GM18508 (cell line): ENCODE results near the gene SULF2.

Source experiments
- ATAC-seq: cut with Tn5 transposase; IDR thresholded peaks from one replicate; pipeline ENCODE4 v1.9.1; 2021; ENCODE audit warnings: moderate number of reproducible peaks; ENCODE audit not compliant: insufficient read depth, unreplicated experiment

SULF2 gene

GRCh38 chr20:47765691-47766594 is 19.3 kb downstream of the SULF2 start:
- ATAC-seq = no peak

DNA sequence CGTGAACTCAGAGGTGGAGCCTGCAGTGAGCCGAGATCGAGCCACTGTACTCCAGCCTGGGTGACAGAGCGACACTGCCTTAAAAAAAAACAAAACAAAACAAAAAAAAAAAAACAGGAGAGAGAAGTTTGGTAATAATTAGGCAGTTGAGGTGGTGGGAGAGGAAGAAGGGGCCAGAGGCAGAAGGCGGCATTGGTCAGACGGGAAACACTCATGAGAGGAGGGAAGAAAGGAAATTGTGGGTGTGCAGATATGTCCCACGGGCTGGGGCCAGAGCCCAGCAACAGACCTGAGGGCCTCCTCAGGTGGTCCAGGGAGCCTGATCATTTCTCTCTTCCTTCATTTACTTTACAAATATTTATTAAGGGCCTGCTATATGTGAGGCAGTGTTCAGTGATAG is 20.0 kb downstream of the SULF2 start:
- no peak for ATAC-seq

DNA sequence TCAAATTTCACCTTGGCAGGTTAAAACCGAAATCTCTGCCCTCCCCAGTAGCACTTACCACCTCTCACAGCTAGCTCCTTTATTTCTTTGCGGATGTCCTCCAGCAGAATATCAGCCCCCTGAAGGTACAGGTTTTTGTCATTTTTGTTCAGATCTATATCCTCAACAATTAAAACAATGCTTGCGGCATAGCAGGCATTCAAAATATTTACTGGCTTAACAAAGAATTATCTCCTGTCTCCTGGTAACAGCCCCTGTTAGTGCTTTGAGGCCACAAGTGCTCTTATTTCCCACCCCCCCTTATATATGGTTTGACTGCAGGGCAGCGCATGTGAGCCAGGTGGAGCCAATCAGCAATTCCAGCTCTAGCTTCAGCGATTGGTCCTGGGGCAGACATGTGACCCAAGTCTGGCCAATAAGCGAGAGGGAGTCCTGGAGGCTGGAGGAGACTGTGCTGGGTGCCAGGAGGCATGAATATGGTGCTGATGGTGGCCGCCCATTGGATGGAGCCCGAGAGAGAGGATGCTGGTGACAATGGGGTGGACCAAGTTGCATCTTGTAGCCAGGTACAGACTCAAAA is 21.0 kb downstream of the SULF2 start:
- ATAC-seq = no peak

GRCh38 chr20:47762699-47763268 is 22.5 kb downstream of the SULF2 start:
- no peak for ATAC-seq

DNA sequence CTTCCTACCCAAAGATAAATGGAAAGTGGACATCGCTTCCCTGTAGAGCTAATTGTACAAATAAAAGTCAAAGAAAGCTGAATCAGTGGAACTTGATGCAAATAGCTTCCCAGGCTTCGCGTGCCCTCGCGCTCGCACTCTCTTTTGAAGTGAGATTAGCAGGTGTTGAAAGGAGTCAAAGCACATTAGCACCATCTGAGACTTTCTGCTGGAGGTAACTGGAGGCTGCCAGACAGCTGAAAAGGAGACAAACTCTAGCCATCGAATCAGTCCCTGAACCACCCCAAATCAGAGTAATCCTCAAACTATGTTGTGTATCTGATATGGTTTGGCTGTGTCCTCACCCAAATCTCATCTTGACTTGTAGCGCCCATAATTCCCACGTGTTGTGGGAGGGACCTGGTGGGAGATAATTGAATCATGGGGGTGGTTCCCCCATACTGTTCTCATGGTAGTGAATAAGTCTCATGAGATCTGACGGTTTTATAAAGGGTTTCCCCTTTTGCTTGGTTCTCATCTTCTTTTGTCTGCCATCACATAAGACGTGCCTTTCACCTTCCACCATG is 23.7 kb downstream of the SULF2 start:
- ATAC-seq = no peak

GRCh38 chr20:47760686-47761481 is 24.4 kb downstream of the SULF2 start:
- no peak for ATAC-seq

- ATAC-seq = no peak
These were observed 26.5 kb downstream of the SULF2 start for GRCh38 chr20:47758517-47759450.

GRCh38 chr20:47757145-47758035 is 27.9 kb downstream of the SULF2 start:
- no peak for ATAC-seq

DNA sequence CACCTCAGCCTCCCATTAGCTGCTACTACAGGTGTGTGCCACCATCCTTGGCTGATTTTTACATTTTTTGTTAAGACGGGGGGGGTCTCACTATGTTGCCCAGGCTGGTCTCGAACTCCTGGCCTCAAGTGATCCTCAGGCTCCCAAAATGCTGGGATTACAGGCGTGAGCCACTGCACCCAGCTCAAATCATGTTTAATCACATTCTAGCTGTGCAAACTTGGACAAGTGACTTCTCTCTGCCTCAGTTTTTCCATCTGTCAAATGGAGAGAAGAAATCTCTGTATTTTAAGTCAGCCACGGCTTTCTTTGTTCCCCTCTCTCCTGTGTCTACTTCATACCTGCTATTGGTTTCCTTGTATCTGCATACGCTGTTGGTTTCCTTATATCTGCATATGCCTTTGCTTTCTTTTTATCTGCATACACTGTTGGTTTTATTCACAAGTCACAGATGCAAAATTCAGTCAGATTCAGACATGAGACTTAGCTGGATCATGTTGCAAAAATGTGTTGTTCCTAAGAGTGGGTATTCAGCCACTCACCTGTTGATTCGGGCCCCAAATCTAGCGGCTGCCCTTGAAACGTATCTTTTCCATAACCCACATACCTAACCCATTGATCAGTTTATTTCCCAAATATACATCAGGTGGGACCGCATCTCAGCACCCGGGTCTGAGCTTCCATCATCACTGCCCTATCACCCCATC is 30.2 kb downstream of the SULF2 start:
- no peak for ATAC-seq

DNA sequence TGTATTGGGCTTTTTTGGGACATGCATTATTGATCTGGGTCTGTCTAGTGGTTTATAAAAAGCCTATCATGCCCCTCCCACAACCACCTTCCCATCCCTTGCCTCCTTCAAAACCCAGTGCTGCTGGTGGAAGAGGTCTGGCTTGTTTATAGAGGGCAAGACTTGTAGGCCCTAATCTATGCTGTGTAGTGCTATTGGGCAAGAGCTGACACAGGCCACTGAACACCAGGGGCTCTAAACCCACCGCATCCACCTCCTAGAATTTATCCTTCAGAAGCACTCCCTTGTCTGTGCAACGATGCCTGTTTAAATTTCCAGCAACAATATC is 30.9 kb downstream of the SULF2 start:
- no peak for ATAC-seq

GRCh38 chr20:47753576-47754387 is 31.5 kb downstream of the SULF2 start:
- ATAC-seq = no peak

DNA sequence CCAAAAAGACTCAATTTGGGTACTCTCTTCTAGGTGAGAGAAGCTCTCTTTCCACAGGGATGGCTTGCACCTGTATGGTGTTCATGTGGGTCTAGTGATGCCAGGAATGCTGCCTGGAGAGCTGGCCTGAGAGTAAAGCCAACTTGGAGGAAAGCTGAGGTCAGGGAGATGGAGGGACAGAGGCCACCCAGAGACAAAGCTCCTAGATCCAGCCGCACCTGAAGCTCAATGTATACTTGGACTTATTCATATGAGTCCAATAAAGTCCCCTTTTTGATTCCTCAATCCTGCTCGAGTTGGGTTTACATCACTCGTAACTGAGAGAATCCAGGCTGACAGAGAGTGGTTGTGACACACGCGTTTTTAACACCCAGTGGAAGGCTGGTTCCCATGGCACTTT is 33.8 kb downstream of the SULF2 start:
- ATAC-seq = no peak

DNA sequence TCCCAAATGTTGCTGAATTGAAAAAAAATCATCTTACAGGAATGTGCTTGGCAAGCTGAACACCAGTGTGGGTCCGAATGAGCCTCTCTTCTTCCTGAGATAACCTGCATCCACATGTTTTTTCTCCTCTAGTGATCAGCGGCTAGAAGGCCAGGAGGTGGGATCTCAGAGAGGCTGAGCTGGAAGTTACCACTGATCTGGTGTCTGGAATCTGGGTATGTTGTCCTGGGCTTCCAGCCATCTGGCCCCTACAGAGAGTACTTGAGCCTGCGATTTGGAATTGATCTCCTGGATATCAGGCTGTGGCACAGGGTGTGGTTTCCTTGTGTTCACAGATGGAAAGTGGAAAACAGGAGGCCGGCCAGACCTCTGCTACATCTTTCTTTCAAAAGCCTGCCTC is 35.9 kb downstream of the SULF2 start:
- ATAC-seq = no peak

DNA sequence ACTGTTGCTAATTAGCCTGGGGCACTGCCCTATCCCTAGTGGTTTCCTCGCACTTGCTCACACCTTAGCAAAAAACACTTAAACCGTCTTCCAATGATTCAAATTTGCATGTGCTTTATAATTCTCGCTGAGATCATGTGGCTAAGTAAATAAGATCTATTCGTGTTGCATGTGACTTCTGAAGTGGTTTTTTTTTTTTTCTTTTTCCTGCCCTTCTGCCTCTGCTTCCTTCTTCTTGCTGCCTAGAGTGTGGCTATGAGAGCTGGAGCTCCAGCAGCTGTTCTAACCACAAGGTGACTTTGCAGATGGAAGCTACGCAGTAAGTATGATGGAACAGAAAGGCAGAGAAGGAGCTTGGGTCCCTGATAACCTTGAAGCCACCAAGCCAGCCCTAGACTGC is 36.5 kb downstream of the SULF2 start:
- ATAC-seq = no peak

DNA sequence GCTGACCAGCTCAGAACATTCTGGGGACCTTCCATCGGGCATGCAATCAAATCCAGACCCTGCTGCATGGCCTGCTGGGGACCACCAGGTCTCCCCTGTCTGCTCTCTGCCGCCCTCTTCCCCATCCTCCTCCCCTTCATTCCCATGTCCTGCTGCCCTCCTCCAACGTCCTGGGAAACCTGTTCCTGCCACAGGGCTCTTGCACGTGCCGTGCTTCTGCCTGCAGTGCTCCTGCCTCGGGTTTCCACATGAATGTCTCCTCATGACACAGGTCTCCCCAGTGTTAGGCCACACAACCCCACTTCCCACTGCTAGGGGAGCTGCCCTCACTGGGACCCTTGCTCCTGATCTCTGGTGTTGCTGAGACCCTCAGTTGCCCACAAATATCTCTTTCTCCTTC is 37.2 kb downstream of the SULF2 start:
- ATAC-seq = no peak

GRCh38 chr20:47747669-47748031 is 37.6 kb downstream of the SULF2 start:
- no peak for ATAC-seq

GRCh38 chr20:47744803-47745202 is 40.5 kb downstream of the SULF2 start:
- no peak for ATAC-seq
